Measurements from ENCODE around the gene TMEM132C. TPM values are rescaled to one million over a fixed set of nuclear protein-coding genes. Genes with fewer than 3 reads are reported as not detected.
"Not testable (repeated sequence)": the region's sequence is repeated elsewhere in the genome, so short reads cannot be mapped to it uniquely, and the experiment has no call there.

Gene TMEM132C
- total RNA-seq, 4 donors from 2014 or later: 0.13 to 7.6 (median 0.37) TPM

DNA sequence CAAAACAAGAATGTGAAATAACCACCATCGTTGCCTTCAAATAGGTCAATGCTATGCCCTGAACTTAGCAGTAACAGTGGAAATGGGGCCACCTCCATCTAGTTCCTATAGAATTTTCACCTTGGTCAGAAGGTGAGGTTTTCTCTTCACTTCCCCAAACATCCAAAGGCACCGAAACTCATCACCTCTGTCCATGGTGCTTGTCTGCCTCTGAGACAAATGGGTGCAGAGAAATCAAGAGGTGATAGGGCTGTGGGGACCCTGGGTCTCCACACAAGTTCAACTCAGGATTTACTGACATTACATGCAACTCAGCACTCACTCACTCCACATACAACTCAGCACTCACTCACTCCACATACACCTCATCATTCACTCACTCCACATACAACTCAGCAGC is 26.2 kb upstream of the TMEM132C start:
- H3K36me3 ChIP-seq: no peaks in the 10 kb centered on the region
- no peak for TF ChIP-seq POLR2A (IDR thresholded peaks at IDR 0.05)
- TF ChIP-seq, protein P1, sequence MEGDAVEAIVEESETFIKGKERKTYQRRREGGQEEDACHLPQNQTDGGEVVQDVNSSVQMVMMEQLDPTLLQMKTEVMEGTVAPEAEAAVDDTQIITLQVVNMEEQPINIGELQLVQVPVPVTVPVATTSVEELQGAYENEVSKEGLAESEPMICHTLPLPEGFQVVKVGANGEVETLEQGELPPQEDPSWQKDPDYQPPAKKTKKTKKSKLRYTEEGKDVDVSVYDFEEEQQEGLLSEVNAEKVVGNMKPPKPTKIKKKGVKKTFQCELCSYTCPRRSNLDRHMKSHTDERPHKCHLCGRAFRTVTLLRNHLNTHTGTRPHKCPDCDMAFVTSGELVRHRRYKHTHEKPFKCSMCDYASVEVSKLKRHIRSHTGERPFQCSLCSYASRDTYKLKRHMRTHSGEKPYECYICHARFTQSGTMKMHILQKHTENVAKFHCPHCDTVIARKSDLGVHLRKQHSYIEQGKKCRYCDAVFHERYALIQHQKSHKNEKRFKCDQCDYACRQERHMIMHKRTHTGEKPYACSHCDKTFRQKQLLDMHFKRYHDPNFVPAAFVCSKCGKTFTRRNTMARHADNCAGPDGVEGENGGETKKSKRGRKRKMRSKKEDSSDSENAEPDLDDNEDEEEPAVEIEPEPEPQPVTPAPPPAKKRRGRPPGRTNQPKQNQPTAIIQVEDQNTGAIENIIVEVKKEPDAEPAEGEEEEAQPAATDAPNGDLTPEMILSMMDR (IDR thresholded peaks at IDR 0.05): no peak
- no peak overlapping the region for H3K27ac ChIP-seq
- no peak overlapping the region for H3K4me3 ChIP-seq
- H3K27me3 ChIP-seq: no peaks in the 10 kb centered on the region
- 34 to 54% methylated on average over 2 of the region's 2 CpGs for WGBS, 2 donors
- H3K9me3 ChIP-seq: peaks cover 0 to 13% (median 0%) of the 10 kb centered on the region in 3 donors
- no peaks in the 10 kb centered on the region for H3K4me1 ChIP-seq
- DNase-seq: no peak
- intact Hi-C loops (cut with DNase I): no loop called here

DNA sequence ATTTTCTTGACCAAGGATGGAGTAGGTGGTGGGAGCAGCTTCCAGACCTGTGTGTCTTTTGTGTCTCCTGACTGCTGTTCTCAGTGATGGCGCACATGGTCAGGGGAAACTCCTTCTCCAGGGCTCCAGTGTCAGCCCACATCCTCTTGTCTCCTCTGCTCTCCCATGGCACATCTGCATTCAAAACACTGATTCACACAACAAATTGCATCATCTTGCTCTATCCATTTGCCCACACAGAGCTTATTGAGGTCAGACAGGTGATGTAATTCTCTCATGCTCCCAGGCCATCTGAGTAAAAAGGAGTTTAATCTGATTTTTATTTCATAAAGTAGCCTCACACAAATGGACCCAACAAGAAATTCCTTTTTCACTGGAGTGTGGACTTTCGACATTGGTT is 21.8 kb upstream of the TMEM132C start:
- Histone ChIP-seq H3K4me3 (no peak overlapping the region), H3K4me1 (no peaks in the 10 kb centered on the region), H3K27me3 (no peaks in the 10 kb centered on the region), H3K9me3 (peaks cover 0 to 4% (median 0%) of the 10 kb centered on the region in 3 donors), H3K27ac (no peak overlapping the region), H3K36me3 (no peaks in the 10 kb centered on the region)
- 76 to 85% methylated on average over 2 of the region's 2 CpGs for WGBS, 2 donors
- TF ChIP-seq, protein P1 (IDR thresholded peaks at IDR 0.05): no peak
- TF ChIP-seq POLR2A (IDR thresholded peaks at IDR 0.05): no peak
- intact Hi-C loops (cut with DNase I): no loop called here
- no peak for DNase-seq

DNA sequence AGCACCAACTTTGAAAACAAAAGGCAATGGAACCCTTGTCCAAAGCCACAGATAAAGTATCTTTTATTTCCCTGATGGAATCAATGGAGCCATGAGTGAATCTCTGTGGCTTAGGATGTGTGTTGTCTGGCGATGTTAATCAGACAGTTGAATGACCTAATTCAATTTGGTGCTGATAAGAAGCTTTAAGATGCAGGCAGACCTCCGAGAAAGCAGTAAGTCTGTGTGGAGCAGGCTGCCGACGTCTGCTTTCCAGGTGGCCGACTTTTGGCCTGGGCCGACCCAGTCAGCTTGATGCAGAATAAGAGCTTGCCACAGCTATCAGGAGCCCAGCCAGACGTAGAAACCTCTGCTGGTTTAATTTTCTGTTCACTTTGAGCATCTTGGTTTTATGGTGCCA is 21.1 kb upstream of the TMEM132C start:
- Histone ChIP-seq H3K4me1 (no peaks in the 10 kb centered on the region), H3K4me3 (no peak overlapping the region), H3K27me3 (no peaks in the 10 kb centered on the region), H3K27ac (no peak overlapping the region), H3K36me3 (no peaks in the 10 kb centered on the region), H3K9me3 (peaks cover 0 to 4% (median 0%) of the 10 kb centered on the region in 3 donors)
- TF ChIP-seq, protein P1 (IDR thresholded peaks at IDR 0.05): no peak
- no peak for TF ChIP-seq POLR2A (IDR thresholded peaks at IDR 0.05)
- intact Hi-C loops (cut with DNase I): no loop called here
- 41 to 51% methylated on average over 7 of the region's 7 CpGs for WGBS, 2 donors
- DNase-seq: no peak

DNA sequence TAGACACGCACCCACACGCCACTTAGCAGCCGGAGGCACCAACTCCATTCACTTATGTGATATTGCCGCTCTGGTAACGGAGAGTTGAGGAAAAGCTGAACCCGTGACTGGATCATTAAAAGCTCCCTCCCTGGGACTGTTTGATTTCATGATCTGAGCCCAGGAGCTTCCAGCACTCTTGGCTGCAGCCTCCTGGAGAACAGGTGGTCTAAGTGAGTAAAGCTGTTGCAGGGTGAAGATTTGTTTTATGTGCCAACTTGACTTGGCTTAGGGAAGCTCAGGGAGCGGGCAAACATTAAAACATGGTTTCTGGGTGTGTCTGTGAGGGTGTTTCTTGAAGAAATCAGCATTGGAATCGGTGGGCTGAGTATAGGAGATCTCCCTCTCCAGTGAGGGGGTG is 16.9 kb upstream of the TMEM132C start:
- no peaks in the 10 kb centered on the region for H3K36me3 ChIP-seq
- TF ChIP-seq POLR2A (IDR thresholded peaks at IDR 0.05): no peak
- TF ChIP-seq, protein P1 (IDR thresholded peaks at IDR 0.05): no peak
- WGBS, 2 donors: 73 to 79% methylated on average over 6 to 8 of the region's 8 CpGs
- no peak overlapping the region for H3K27ac ChIP-seq
- no peak overlapping the region for H3K4me3 ChIP-seq
- DNase-seq: no peak
- H3K27me3 ChIP-seq: no peaks in the 10 kb centered on the region
- no peaks in the 10 kb centered on the region for H3K4me1 ChIP-seq
- no peaks in the 10 kb centered on the region for H3K9me3 ChIP-seq
- intact Hi-C loops (cut with DNase I): no loop called here

DNA sequence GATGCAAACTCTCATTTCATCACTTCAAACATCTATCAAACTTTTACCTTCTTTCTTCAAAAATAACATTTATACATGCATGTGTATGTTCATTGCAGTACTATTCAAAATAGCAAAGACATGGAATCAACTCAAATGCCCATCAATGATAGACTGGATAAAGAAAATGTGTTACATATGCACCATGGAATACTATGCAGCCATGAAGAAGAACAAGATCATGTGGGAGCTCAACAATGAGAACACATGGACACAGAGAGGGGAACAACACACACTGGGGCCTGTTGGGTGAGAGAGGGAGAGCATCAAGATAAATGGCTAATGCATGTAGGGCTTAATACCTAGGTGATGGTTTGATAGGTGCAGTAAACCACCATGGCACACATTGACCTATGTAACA is 13.1 kb upstream of the TMEM132C start:
- H3K9me3 ChIP-seq; H3K36me3 ChIP-seq; H3K4me3 ChIP-seq; H3K27ac ChIP-seq; H3K4me1 ChIP-seq; H3K27me3 ChIP-seq; DNase-seq; intact Hi-C loops (cut with DNase I): not testable (repeated sequence)

DNA sequence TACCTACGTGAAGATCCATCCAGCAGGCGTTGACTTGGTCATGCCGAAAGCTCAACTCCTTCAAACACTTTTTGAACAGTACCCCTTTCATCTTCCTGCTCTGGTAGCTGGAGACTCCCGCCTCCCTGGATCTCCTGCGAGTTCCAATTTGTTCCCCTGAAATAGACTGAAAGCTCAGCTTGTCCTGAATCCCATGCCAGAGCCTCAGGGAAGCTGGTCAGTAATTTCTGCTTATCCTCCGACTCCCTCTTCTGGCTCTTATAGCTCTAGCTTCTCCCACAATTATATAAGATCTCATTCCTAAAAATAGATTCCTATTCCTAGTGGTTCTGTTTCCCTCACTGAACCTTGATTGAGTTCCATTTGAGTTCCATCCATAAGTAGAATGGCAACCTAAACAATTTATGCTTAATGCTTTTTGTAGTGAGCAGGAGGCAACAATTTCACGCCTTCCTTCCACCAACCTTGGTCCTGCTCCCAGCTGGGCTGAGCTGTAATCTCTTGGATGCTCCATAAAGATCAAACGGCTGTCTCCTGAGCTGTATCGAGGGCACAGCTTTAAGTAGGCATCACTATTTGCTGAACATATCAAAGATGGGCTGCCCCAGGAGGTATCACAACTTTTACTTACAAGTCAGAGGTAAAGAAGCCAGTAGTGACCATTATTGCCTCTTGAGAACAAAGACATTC is 8.0 kb upstream of the TMEM132C start:
- no peak overlapping the region for H3K4me3 ChIP-seq
- H3K36me3 ChIP-seq: no peaks in the 10 kb centered on the region
- no peak overlapping the region for H3K27ac ChIP-seq

More for the DNA sequence above, 8.0 kb upstream of the TMEM132C start:
- H3K4me1 ChIP-seq: peaks cover 0 to 7% (median 0%) of the 10 kb centered on the region in 3 donors
- intact Hi-C loops (cut with DNase I): no loop called here
- 39 to 51% methylated on average over 7 to 9 of the region's 9 CpGs for WGBS, 2 donors
- TF ChIP-seq POLR2A (IDR thresholded peaks at IDR 0.05): no peak
- TF ChIP-seq, protein P1 (IDR thresholded peaks at IDR 0.05): no peak
- no peaks in the 10 kb centered on the region for H3K9me3 ChIP-seq
- DNase-seq: no peak
- peaks cover 0 to 11% (median 0%) of the 10 kb centered on the region in 4 donors for H3K27me3 ChIP-seq

Data from esophagus squamous epithelium (tissue), 5 donors.